Fibroblast of the conjunctiva (primary cell): ENCODE data around the gene NFATC2.
"Not testable (repeated sequence)": the region's sequence is repeated elsewhere in the genome, so short reads cannot be mapped to it uniquely, and the experiment has no call there.

Experiments used
- DNase-seq: peaks from one replicate; pipeline ENCODE4 v3.0.0-alpha.2; 2010; ENCODE audit warnings: low read depth

The NFATC2 gene

GRCh38 chr20:51470499-51470820, 72.1 kb downstream of the NFATC2 start:
- no peak for DNase-seq

- DNase-seq = no peak
These were observed 72.7 kb downstream of the NFATC2 start for GRCh38 chr20:51469578-51470498.

- DNase-seq = no peak
These were observed 73.5 kb downstream of the NFATC2 start for GRCh38 chr20:51469046-51469445.

GRCh38 chr20:51468636-51469035, 73.9 kb downstream of the NFATC2 start:
- no peak for DNase-seq

- no peak for DNase-seq
These were observed 74.4 kb downstream of the NFATC2 start for GRCh38 chr20:51467956-51468626.

GRCh38 chr20:51463998-51464397, 78.5 kb downstream of the NFATC2 start:
- no peak for DNase-seq

- no peak for DNase-seq
These were observed 79.0 kb downstream of the NFATC2 start for GRCh38 chr20:51463560-51463959.

- DNase-seq = peak; percentile 44
These were observed 79.8 kb downstream of the NFATC2 start for GRCh38 chr20:51462566-51463276.

GRCh38 chr20:51461846-51462245, 80.7 kb downstream of the NFATC2 start:
- not testable (repeated sequence) for DNase-seq

- no peak for DNase-seq
These were observed 81.2 kb downstream of the NFATC2 start for GRCh38 chr20:51461306-51461705.

- no peak for DNase-seq
These were observed 81.8 kb downstream of the NFATC2 start for GRCh38 chr20:51460569-51461265.

GRCh38 chr20:51460163-51460562, 82.4 kb downstream of the NFATC2 start:
- no peak for DNase-seq

GRCh38 chr20:51458751-51459439, 83.6 kb downstream of the NFATC2 start:
- no peak for DNase-seq

- no peak for DNase-seq
These were observed 85.0 kb downstream of the NFATC2 start for GRCh38 chr20:51457533-51457932.

GRCh38 chr20:51456511-51457509, 85.7 kb downstream of the NFATC2 start:
- peak; percentile 95 for DNase-seq

- DNase-seq = no peak
These were observed 88.2 kb downstream of the NFATC2 start for GRCh38 chr20:51454250-51454865.

GRCh38 chr20:51452734-51453365, 89.7 kb downstream of the NFATC2 start:
- DNase-seq = no peak

GRCh38 chr20:51452091-51452613, 90.4 kb downstream of the NFATC2 start:
- no peak for DNase-seq

GRCh38 chr20:51451484-51451883, 91.0 kb downstream of the NFATC2 start:
- no peak for DNase-seq
